ENCODE results near the gene TTN.

TTN gene

DNA sequence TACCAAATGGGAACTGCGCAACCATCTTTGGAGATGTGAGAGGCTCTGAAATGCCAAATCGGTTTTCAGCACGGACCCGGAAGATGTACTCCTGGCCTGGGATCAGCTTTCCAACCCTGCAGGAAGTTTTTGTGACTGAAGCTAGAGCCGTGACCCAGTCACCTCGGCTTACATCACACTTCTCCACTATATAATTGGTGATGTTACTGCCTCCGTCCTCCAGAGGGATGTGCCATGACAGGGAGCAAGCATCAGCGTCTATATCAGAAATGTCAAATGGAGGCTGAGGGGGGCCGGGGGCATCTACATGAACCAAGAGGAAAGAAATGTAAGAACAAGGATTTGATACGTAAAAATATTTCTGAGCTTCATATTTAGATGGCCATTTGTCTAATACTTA is 222.6 kb downstream of the TTN start:
- no peaks in the 10 kb centered on the region for H3K4me1 Mint-ChIP-seq
- TF ChIP-seq, protein P1, sequence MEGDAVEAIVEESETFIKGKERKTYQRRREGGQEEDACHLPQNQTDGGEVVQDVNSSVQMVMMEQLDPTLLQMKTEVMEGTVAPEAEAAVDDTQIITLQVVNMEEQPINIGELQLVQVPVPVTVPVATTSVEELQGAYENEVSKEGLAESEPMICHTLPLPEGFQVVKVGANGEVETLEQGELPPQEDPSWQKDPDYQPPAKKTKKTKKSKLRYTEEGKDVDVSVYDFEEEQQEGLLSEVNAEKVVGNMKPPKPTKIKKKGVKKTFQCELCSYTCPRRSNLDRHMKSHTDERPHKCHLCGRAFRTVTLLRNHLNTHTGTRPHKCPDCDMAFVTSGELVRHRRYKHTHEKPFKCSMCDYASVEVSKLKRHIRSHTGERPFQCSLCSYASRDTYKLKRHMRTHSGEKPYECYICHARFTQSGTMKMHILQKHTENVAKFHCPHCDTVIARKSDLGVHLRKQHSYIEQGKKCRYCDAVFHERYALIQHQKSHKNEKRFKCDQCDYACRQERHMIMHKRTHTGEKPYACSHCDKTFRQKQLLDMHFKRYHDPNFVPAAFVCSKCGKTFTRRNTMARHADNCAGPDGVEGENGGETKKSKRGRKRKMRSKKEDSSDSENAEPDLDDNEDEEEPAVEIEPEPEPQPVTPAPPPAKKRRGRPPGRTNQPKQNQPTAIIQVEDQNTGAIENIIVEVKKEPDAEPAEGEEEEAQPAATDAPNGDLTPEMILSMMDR (IDR thresholded peaks at IDR 0.05; ENCODE audit: unreplicated experiment in 3 of 3), result no peak
- H3K27me3 Mint-ChIP-seq (ENCODE audit: low read depth), result no peaks in the 10 kb centered on the region
- peaks cover 72% of the 10 kb centered on the region for H3K36me3 Mint-ChIP-seq (ENCODE audit: low read depth)
- H3K27ac Mint-ChIP-seq, result no peak overlapping the region
- peaks cover 3% of the 10 kb centered on the region for H3K9me3 Mint-ChIP-seq
- no peak overlapping the region for H3K4me3 Mint-ChIP-seq

DNA sequence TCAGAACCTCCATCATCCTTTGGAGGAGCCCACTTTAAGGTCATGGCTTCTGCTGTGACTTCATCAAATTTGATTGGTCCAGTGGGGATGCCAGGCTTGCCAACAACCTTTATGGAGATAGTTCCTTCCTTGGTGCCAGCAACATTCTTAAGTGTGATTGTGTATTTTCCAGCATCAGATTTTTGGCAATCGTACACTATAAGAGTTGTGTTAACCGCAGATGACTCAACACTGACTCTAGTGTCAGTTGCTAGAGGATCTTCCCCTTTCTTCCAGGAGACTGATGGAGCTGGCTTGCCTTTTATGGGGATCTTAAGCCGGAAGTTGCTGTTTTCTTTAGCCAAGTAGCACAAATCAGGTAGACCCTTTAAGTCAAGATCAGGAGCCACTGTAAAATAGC is 228.2 kb downstream of the TTN start:
- no peaks in the 10 kb centered on the region for H3K27me3 Mint-ChIP-seq (ENCODE audit: low read depth)
- H3K4me1 Mint-ChIP-seq, result no peaks in the 10 kb centered on the region
- TF ChIP-seq, protein P1 (IDR thresholded peaks at IDR 0.05; ENCODE audit: unreplicated experiment in 3 of 3), result no peak
- H3K27ac Mint-ChIP-seq, result no peak overlapping the region
- H3K4me3 Mint-ChIP-seq, result no peak overlapping the region
- H3K9me3 Mint-ChIP-seq, result peaks cover 4% of the 10 kb centered on the region
- H3K36me3 Mint-ChIP-seq (ENCODE audit: low read depth), result peaks cover 75% of the 10 kb centered on the region

DNA sequence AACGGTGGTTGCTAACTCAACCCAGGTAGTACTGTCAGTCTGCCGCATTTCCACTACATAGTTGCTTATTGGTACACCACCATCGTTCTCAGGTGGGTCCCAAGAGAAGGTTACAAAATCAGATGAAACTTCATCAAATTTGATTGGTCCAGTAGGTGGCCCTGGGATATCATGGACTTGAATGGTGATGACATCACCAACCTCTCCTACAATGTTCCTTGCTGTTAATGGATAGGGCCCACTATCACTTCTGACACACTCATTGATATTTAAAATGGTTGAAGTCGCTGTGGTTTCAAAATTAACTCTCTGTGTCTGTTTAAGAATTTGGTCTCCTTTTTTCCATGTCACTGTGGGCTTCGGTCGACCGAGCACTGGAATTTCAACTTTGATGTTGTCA is 232.4 kb downstream of the TTN start:
- H3K9me3 Mint-ChIP-seq, result peaks cover 20% of the 10 kb centered on the region
- H3K27ac Mint-ChIP-seq, result no peak overlapping the region
- TF ChIP-seq, protein P1 (IDR thresholded peaks at IDR 0.05; ENCODE audit: unreplicated experiment in 3 of 3), result no peak
- peaks cover 96% of the 10 kb centered on the region for H3K36me3 Mint-ChIP-seq (ENCODE audit: low read depth)
- no peaks in the 10 kb centered on the region for H3K27me3 Mint-ChIP-seq (ENCODE audit: low read depth)
- H3K4me3 Mint-ChIP-seq, result no peak overlapping the region
- no peaks in the 10 kb centered on the region for H3K4me1 Mint-ChIP-seq

DNA sequence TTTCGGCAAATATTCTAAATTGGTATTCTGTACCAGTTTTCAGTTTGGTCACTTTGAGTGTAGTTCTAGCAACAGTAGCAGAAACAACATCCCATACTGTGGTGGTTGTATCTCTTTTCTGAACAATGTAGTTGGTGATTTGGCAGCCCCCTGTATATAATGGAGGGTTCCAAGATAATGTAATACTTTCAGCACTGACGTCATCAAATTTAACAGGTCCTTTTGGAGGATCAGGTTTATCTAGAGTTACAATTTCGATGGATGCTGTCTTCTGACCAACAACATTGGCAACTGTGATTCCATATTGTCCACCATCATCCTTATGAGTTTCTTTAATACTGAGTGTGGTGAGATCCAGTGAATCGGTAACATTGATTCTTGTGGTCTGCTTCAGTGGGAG is 239.0 kb downstream of the TTN start:
- Mint-ChIP-seq H3K27ac (no peak overlapping the region), H3K36me3 (ENCODE audit: low read depth) (peaks cover 100% of the 10 kb centered on the region), H3K27me3 (ENCODE audit: low read depth) (no peaks in the 10 kb centered on the region), H3K4me3 (no peak overlapping the region), H3K4me1 (no peaks in the 10 kb centered on the region), H3K9me3 (peaks cover 48% of the 10 kb centered on the region)
- TF ChIP-seq, protein P1 (IDR thresholded peaks at IDR 0.05; ENCODE audit: unreplicated experiment in 3 of 3), result no peak

DNA sequence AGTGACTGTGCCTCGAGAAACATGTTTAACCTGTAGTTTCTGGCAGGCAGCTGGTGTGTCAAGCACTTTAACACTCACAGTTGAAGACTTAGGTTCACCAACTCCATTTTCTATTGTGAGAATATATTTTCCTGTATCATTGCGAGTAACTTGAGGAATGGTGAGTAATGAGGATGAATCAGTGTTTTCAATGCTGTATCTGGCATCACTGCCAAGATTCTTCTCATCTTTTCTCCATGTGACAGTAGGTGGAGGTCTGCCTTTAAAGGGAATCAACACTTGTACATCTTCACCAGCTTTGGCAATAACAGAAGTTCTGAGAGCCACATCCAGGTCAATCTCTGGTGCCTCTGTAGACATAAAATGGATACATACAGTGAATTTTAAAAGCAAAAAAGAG is 254.2 kb downstream of the TTN start:
- Mint-ChIP-seq H3K27me3 (ENCODE audit: low read depth) (no peaks in the 10 kb centered on the region), H3K4me3 (no peak overlapping the region), H3K27ac (no peak overlapping the region), H3K36me3 (ENCODE audit: low read depth) (peaks cover 65% of the 10 kb centered on the region), H3K9me3 (no peaks in the 10 kb centered on the region), H3K4me1 (no peaks in the 10 kb centered on the region)
- TF ChIP-seq, protein P1 (IDR thresholded peaks at IDR 0.05; ENCODE audit: unreplicated experiment in 3 of 3), result no peak

DNA sequence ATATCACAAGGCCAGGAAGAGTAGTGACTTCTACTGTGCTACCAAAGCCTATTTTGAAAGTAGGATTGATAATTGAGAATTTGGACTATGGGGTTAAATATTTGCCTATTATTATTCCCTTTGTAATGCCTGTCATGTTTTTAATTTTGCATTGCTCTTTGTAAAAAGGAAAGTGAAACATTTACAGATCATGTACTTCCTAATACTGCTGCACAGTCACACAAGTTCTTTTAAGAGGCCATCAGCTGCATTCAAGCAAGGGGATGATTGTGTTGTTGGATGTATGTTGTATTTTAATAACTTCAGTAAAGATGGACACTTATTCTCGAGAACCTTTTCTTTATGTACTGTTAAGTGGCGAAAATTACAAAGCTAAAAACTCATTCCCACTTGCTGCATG is 256.9 kb downstream of the TTN start:
- Mint-ChIP-seq H3K36me3 (ENCODE audit: low read depth) (peaks cover 81% of the 10 kb centered on the region), H3K9me3 (no peaks in the 10 kb centered on the region), H3K4me1 (no peaks in the 10 kb centered on the region), H3K4me3 (no peak overlapping the region), H3K27ac (no peak overlapping the region), H3K27me3 (ENCODE audit: low read depth) (no peaks in the 10 kb centered on the region)
- TF ChIP-seq, protein P1 (IDR thresholded peaks at IDR 0.05; ENCODE audit: unreplicated experiment in 3 of 3), result no peak
